Heart left ventricle (tissue), 16 donors: Measurements from ENCODE around the gene SUGCT. TPM values are rescaled to one million over a fixed set of nuclear protein-coding genes. Genes with fewer than 3 reads are reported as not detected.

Experiments
- ATAC-seq, 4 donors: fragments of 200-7000 bp; cut with Tn5 transposase; one replicate each; pipeline ENCODE4 v1.9.1; 2020 to 2022; ENCODE audit warnings: moderate library complexity in 4 of 4, mild to moderate bottlenecking in 3 of 4, moderate number of reproducible peaks in 1 of 4
- DNase-seq, 5 donors: peaks; one replicate each; pipeline ENCODE4 v3.0.0-alpha.2; 2020
- H3K27ac ChIP-seq, 12 donors: fragments of 200-600 bp; sonication (generic) in 4 of 12; one replicate each; pipeline versions ENCODE4 v1.5.0 to v1.8.0; 2016 to 2022; ENCODE audit warnings: mild to moderate bottlenecking in 2 of 12
- H3K27me3 ChIP-seq, 9 donors: fragments of 200-600 bp; sonication (generic) in 2 of 9; one replicate each; pipeline versions ENCODE4 v1.5.1 to v1.8.0; 2016 to 2022; ENCODE audit warnings: mild to moderate bottlenecking in 3 of 9
- H3K36me3 ChIP-seq, 9 donors: fragments of 200-600 bp; sonication (generic) in 2 of 9; one replicate each; pipeline versions ENCODE4 v1.5.0 to v1.8.0; 2018 to 2022; ENCODE audit warnings: mild to moderate bottlenecking in 2 of 9
- H3K4me1 ChIP-seq, 12 donors: fragments of 200-600 bp; sonication (generic) in 4 of 12; one replicate each; pipeline versions ENCODE4 v1.5.0 to v1.8.0; 2016 to 2022; ENCODE audit warnings: mild to moderate bottlenecking in 3 of 12
- H3K4me3 ChIP-seq, 12 donors: fragments of 200-600 bp; sonication (generic) in 4 of 12; one replicate each; pipeline versions ENCODE4 v1.5.0 to v1.8.0; 2017 to 2022; ENCODE audit warnings: mild to moderate bottlenecking in 9 of 12, moderate library complexity in 4 of 12
- H3K9me3 ChIP-seq, 12 donors: fragments of 200-600 bp; sonication (generic) in 4 of 12; one replicate each; pipeline versions ENCODE4 v1.5.0 to v1.8.0; 2016 to 2022; ENCODE audit warnings: mild to moderate bottlenecking in 1 of 12
- POLR2A ChIP-seq, 2 donors: fragments of 450-650 bp; IDR thresholded peaks; one replicate each; pipeline ENCODE4 v1.6.1; 2017; ENCODE audit warnings: antibody characterized with exemption in 2 of 2, mild to moderate bottlenecking in 2 of 2, moderate library complexity in 2 of 2
- WGBS, 4 donors: extraction: QIAGEN DNeasy Blood & Tissue Kit in 2 of 4; methylation state at CpG; one replicate each; pipeline versions ENCODE4 v1.1.5 to v1.1.7; 2013 to 2018; 5-methylcytosine and 5-hydroxymethylcytosine counted together
- intact Hi-C, 10 donors: fragments of 100-400 bp; cut with DNase I; formaldehyde crosslinking; loops; one replicate each; pipeline versions ENCODE4 v1.11.1 to v1.14.2; 2022
- polyA plus RNA-seq, 2 donors: library from polyadenylated mRNA; stranded (reverse); fragments of 200-250 nt; gene quantifications; one replicate each; pipeline ENCODE4 v1.2.3, GENCODE V29; 2013
- total RNA-seq, 9 donors: library from RNA; depleted of rRNA in 2 of 9; stranded (reverse); fragments of >200 nt in 2 of 9; fragmentation: NEBNext Ultra II Directional in 3 of 9; extraction: Animal tissue kit (Norgen Biotek cat#: 25700) in 3 of 9; gene quantifications; one replicate each; pipeline versions ENCODE4 v1.1.0 to v1.2.4, GENCODE V29; 2016 to 2023
- TF ChIP-seq, protein P1 (sequence below), 12 donors: fragments of 200-600 bp; sonication (generic) in 4 of 12; IDR thresholded peaks; one replicate each; pipeline versions ENCODE4 v1.5.0 to v1.8.0; 2018 to 2022; ENCODE audit warnings: antibody characterized with exemption in 12 of 12, mild to moderate bottlenecking in 5 of 12
- donor health status: ischemic (EF 13 %, LVEDD 7.1; RV severe dilation, severe dysfunction).
- donor health status: healthy with polysubstance abuse.
- donor health status: DM: no; HTN: yes; CAD: no.
- donor health status: DM: no; HTN: no; CAD: no.
- donor health status: ischemic (EF 25% LVEDD 6.9; RV normal size, moderate dysfunction).
- donor health status: ischemic (EF 25% LVEDD 5.7; RV mildly dilated, moderate dysfunction).
- donor health status: healthy.
- donor health status: DM: yes; HTN: yes; CAD: no.
- donor health status: ischemic (EF 35%, LVEDD 5.7; RV mildly dilated, moderate dysfunction).
- donor health status: nonischemic (EF 11% LVEDD 7.7; RV severe dilation, severe dysfunction).
- donor health status: DM: yes; HTN: yes; CAD: no.
- donor health status: PGD.
- donor health status: ischemic (EF 29% LVEDD 5.4; RV normal size, mild dysfunction).
- donor health status: nonischemic (EF 23%, LVEDD 6.1; RV moderate dilation, normal function).

Gene SUGCT
- total and polyA plus RNA-seq, 11 donors = 1.4 to 7.6 (median 4.4) TPM

DNA sequence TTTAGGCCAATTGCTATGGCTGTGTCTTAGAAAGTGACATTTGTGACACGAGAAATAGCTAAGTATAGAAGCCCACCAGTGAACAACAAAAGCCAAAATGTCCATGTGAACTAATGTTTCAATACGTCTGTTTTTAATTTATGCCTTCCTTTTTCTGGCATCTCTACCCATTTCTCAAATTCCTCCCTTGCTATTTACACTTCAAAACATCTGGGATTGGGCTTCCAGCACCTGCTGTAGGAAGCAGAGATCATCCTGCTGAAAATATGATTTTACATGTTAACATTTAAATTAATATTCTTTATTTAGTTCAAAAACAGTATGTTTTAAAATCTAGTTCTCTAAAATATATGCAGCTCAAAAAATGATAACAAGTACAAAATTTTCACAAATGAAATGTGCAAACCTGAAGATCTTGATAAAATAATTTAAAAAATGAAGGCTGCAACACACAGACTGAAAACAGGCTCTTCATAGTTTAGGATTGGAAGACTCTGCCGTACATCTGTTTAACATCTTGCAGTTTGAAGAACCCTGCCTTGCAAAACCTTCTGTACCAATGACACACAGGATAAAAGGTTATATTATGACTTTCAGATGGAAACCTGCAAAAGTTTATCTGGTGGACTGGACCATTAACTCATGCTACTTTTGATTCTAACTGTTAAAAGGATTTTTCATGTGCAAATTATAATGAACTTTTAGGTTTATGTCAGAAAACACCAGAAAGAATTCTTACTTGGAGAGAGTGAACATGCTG is 408.4 kb downstream of the SUGCT start:
- ATAC-seq (peak in 2 of 4 donors; percentile 43 to 45), DNase-seq (no peak)
- Histone ChIP-seq H3K4me3 (no peak overlapping the region), H3K27me3 (no peaks in the 10 kb centered on the region), H3K9me3 (no peaks in the 10 kb centered on the region), H3K4me1 (peaks cover 0 to 15% (median 0%) of the 10 kb centered on the region in 12 donors), H3K27ac (peak overlapping the region in 5 of 12 donors; percentile 28 to 61 (median 44)), H3K36me3 (no peaks in the 10 kb centered on the region)
- WGBS, 4 donors = 72 to 78% (median 74%) methylated on average over 3 of the region's 3 CpGs
- TF ChIP-seq, protein P1, sequence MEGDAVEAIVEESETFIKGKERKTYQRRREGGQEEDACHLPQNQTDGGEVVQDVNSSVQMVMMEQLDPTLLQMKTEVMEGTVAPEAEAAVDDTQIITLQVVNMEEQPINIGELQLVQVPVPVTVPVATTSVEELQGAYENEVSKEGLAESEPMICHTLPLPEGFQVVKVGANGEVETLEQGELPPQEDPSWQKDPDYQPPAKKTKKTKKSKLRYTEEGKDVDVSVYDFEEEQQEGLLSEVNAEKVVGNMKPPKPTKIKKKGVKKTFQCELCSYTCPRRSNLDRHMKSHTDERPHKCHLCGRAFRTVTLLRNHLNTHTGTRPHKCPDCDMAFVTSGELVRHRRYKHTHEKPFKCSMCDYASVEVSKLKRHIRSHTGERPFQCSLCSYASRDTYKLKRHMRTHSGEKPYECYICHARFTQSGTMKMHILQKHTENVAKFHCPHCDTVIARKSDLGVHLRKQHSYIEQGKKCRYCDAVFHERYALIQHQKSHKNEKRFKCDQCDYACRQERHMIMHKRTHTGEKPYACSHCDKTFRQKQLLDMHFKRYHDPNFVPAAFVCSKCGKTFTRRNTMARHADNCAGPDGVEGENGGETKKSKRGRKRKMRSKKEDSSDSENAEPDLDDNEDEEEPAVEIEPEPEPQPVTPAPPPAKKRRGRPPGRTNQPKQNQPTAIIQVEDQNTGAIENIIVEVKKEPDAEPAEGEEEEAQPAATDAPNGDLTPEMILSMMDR (IDR thresholded peaks at IDR 0.05) = no peak
- TF ChIP-seq POLR2A (IDR thresholded peaks at IDR 0.05) = no peak
- intact Hi-C loops = no loop called here

DNA sequence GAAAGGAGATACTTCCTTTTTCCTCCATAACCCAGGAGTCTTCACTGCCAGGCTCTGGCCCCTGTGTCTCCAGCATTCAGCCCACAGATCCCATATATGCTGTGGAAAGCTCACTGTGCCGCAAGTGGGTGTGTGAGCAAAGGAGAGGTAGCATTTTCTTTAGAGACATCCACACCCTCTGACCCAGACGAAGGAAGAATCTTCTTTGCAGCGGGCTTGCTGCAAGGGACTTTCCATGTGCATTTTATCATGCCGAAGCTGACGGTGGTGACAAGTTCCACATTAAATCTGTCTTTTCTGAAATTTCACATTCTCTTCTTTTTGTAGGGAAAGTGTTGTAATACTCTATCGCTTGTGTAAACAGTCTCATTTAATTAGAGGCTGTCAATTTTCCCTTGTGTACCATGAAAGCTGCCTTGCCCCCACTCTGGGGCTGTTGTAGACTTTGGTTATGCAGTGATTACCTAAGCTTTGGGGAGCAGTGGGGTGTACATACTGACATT is 409.5 kb downstream of the SUGCT start:
- no peaks in the 10 kb centered on the region for H3K27me3 ChIP-seq
- H3K27ac ChIP-seq = peak overlapping the region in 6 of 12 donors; percentile 4 to 61 (median 50)
- intact Hi-C loops = no loop called here
- no peaks in the 10 kb centered on the region for H3K36me3 ChIP-seq
- DNase-seq (peak in 2 of 5 donors; percentile 20 to 42), ATAC-seq (peak; percentile 53 to 75 (median 70))
- TF ChIP-seq, protein P1 (IDR thresholded peaks at IDR 0.05) = no peak
- no peak for TF ChIP-seq POLR2A (IDR thresholded peaks at IDR 0.05)
- no peaks in the 10 kb centered on the region for H3K9me3 ChIP-seq
- H3K4me1 ChIP-seq = peaks cover 0 to 15% (median 0%) of the 10 kb centered on the region in 12 donors
- 68 to 75% (median 70%) methylated on average over 6 of the region's 6 CpGs for WGBS, 4 donors
- no peak overlapping the region for H3K4me3 ChIP-seq

DNA sequence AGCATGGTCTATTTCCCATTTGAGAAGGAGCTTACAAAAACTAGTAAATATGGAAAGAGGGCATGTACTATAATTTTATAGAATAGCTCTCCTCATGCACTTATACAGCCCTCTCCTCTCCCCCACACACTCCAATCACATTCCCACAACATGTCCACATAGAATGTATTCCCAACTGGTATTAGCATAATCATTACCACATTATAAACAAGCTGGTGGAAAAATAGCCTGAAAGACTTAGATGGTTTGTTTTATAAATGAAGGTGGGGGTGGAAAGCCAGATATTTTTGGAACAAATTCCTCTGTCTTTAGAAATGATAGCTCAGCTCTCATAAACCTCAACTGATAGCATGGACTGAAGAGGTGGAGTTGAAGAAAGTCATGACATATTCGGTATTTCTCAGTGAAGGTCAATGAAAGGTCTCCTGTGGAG is 410.1 kb downstream of the SUGCT start:
- intact Hi-C loops = no loop called here
- 30 to 40% (median 37%) methylated on average over 1 of the region's 1 CpG for WGBS, 4 donors
- Histone ChIP-seq H3K9me3 (no peaks in the 10 kb centered on the region), H3K4me3 (no peak overlapping the region), H3K27ac (peak overlapping the region in 6 of 12 donors; percentile 4 to 61 (median 58)), H3K4me1 (peaks cover 0 to 15% (median 0%) of the 10 kb centered on the region in 12 donors), H3K36me3 (no peaks in the 10 kb centered on the region), H3K27me3 (no peaks in the 10 kb centered on the region)
- no peak for TF ChIP-seq POLR2A (IDR thresholded peaks at IDR 0.05)
- TF ChIP-seq, protein P1 (IDR thresholded peaks at IDR 0.05) = no peak
- no peak for DNase-seq
- peak in 3 of 4 donors; percentile 14 to 59 (median 26) for ATAC-seq

DNA sequence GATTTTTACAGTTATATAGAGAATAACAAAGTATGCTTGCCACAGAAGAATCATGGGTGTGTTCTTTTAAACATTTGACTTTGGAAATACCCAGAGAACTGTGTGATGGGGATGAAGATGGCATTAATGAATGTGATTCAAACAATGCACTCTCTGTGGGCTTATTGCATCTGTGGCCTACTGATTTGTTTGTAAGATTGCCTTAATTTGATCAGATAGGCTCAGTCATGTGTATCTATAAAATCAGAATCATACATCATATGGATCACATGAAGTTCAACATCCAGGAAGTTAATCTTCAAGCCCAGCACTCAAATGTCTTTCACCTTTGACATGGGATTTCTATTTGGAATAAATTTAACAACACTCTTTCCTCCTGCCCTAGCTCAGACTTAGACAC is 410.9 kb downstream of the SUGCT start:
- no peaks in the 10 kb centered on the region for H3K27me3 ChIP-seq
- peaks cover 0 to 15% (median 0%) of the 10 kb centered on the region in 12 donors for H3K4me1 ChIP-seq
- ATAC-seq (no peak), DNase-seq (no peak)
- no peaks in the 10 kb centered on the region for H3K9me3 ChIP-seq
- no peaks in the 10 kb centered on the region for H3K36me3 ChIP-seq
- H3K27ac ChIP-seq = peak overlapping the region in 5 of 12 donors; percentile 40 to 61 (median 58)
- no peak overlapping the region for H3K4me3 ChIP-seq
- intact Hi-C loops = no loop called here
- TF ChIP-seq, protein P1 (IDR thresholded peaks at IDR 0.05) = no peak
- no peak for TF ChIP-seq POLR2A (IDR thresholded peaks at IDR 0.05)
